GM12891 (cell line): ENCODE data around the gene CNTNAP3B.
"Not testable (repeated sequence)": the region's sequence is repeated elsewhere in the genome, so short reads cannot be mapped to it uniquely, and the experiment has no call there.

Experiments
- POLR2A ChIP-seq: IDR thresholded peaks from 2 replicates; pipeline ENCODE4 v1.6.1; 2011; ENCODE audit warnings: low read depth, low read length, control low read depth
- POLR2AphosphoS5 ChIP-seq: IDR thresholded peaks from 2 replicates; pipeline ENCODE4 v1.6.1; 2011; ENCODE audit warnings: low read depth, low read length, control low read depth
- SPI1 ChIP-seq: IDR thresholded peaks from 2 replicates; pipeline ENCODE4 v1.6.1; 2011; ENCODE audit warnings: low read depth, low read length, control low read depth
- TAF1 ChIP-seq: IDR thresholded peaks from 2 replicates; pipeline ENCODE4 v1.6.1; 2011; ENCODE audit warnings: low read depth, low read length, control low read depth

GRCh38 chr9:42044422-42045010 lies 84.7 kb downstream of the CNTNAP3B start:
- TF ChIP-seq POLR2AphosphoS5, TAF1, POLR2A, SPI1: not testable (repeated sequence)
